ENCODE measurements around the gene ABHD2.

- no peak for TF ChIP-seq EZH2phosphoT487 (IDR thresholded peaks at IDR 0.05; ENCODE audit: low read length)
- TF ChIP-seq CTCF (IDR thresholded peaks at IDR 0.05; ENCODE audit: low read length): no peak
- no peak for TF ChIP-seq EZH2 (optimal IDR thresholded peaks at IDR 0.05; ENCODE audit: low read depth, low read length)
These were observed 77.4 kb downstream of the ABHD2 start for GRCh38 chr15:89165677-89166076.

Measured in MM.1S (cell line).